Neural cell (in vitro differentiated cells): ENCODE results near the gene MOGAT1. TPM values are rescaled to one million over a fixed set of nuclear protein-coding genes. Genes with fewer than 3 reads are reported as not detected.

ENCODE experiments used
- H2AFZ ChIP-seq: fragments of 200-600, 300-800 bp; sonication (generic), shearing (Covaris generic); 2 replicates; pipeline ENCODE4 v1.6.0; 2014; ENCODE audit warnings: low read depth, mild to moderate bottlenecking, antibody characterized with exemption, low read length, moderate library complexity
- H3F3A ChIP-seq: fragments of 200-600 bp; shearing (Covaris generic); 2 replicates; pipeline ENCODE4 v1.6.1; 2016; ENCODE audit warnings: mild to moderate bottlenecking, moderate library complexity, mixed read lengths, antibody characterized with exemption, low read length; ENCODE audit not compliant: insufficient read depth, poor library complexity, severe bottlenecking
- H3K27ac ChIP-seq: fragments of 200-600, 300-800 bp; sonication (generic), shearing (Covaris generic); 2 replicates; pipeline ENCODE4 v1.5.1; 2014; ENCODE audit warnings: mild to moderate bottlenecking, low read length, moderate library complexity
- H3K27me3 ChIP-seq: fragments of 300-800, 200-600 bp; sonication (generic), shearing (Covaris generic); 2 replicates; pipeline ENCODE4 v1.6.0; 2014; ENCODE audit warnings: mild to moderate bottlenecking, low read depth, low read length, moderate library complexity; ENCODE audit not compliant: insufficient read depth
- H3K36me3 ChIP-seq: fragments of 300-800, 200-600 bp; sonication (generic), shearing (Covaris generic); 2 replicates; pipeline ENCODE4 v1.5.1; 2014; ENCODE audit warnings: mild to moderate bottlenecking, antibody characterized with exemption, low read length, moderate library complexity; ENCODE audit not compliant: insufficient read depth
- H3K4me2 ChIP-seq: fragments of 300-800, 200-600 bp; sonication (generic), shearing (Covaris generic); 2 replicates; pipeline ENCODE4 v1.6.0; 2014; ENCODE audit warnings: mild to moderate bottlenecking, low read length
- H3K4me3 ChIP-seq: fragments of 300-800, 200-600 bp; sonication (generic), shearing (Covaris generic); 2 replicates; pipeline ENCODE4 v1.5.1; 2014; ENCODE audit warnings: mild to moderate bottlenecking, low read length, moderate library complexity
- H3K79me2 ChIP-seq: fragments of 200-600 bp; shearing (Covaris generic); replicated peaks from 2 replicates; pipeline ENCODE4 v1.6.0; 2014; ENCODE audit warnings: mild to moderate bottlenecking, low read length, moderate library complexity; ENCODE audit not compliant: insufficient read depth
- H3K9ac ChIP-seq: fragments of 300-800, 200-600 bp; sonication (generic), shearing (Covaris generic); 2 replicates; pipeline ENCODE4 v1.6.1; 2016; ENCODE audit warnings: mild to moderate bottlenecking, low read length, mixed read lengths
- H3K9me2 ChIP-seq: fragments of 200-600 bp; shearing (Covaris generic); 2 replicates; pipeline ENCODE4 v1.6.1; 2016; ENCODE audit warnings: mild to moderate bottlenecking, low read length, mixed read lengths; ENCODE audit not compliant: insufficient read depth
- H3K9me3 ChIP-seq: fragments of 200-600, 300-800 bp; sonication (generic), shearing (Covaris generic); 2 replicates; pipeline ENCODE4 v1.6.1; 2016; ENCODE audit warnings: mild to moderate bottlenecking, mixed run types, low read length, moderate library complexity, mixed read lengths
- H4K20me1 ChIP-seq: fragments of 200-600 bp; shearing (Covaris generic); 2 replicates; pipeline ENCODE4 v1.6.1; 2016; ENCODE audit warnings: mild to moderate bottlenecking, mixed run types; ENCODE audit not compliant: insufficient read depth
- CTCF ChIP-seq: fragments of 450-650 bp; IDR thresholded peaks from 2 replicates; pipeline ENCODE4 v1.5.1; 2014; ENCODE audit warnings: antibody characterized with exemption, mild to moderate bottlenecking, moderate library complexity; ENCODE audit not compliant: poor library complexity, severe bottlenecking
- EP300 ChIP-seq: fragments of 450-650 bp; conservative IDR thresholded peaks from 2 replicates; pipeline ENCODE4 v1.6.1; 2014; ENCODE audit warnings: antibody characterized with exemption, mild to moderate bottlenecking, moderate library complexity; ENCODE audit not compliant: poor library complexity, severe bottlenecking
- EZH2 ChIP-seq: fragments of 200-600, 300-800 bp; shearing (Covaris generic), sonication (generic); IDR thresholded peaks from 2 replicates; pipeline ENCODE4 v1.6.1; 2014; ENCODE audit warnings: antibody characterized with exemption, low read length, borderline replicate concordance, mild to moderate bottlenecking; ENCODE audit not compliant: insufficient read depth, poor library complexity, severe bottlenecking
- MXI1 ChIP-seq: fragments of 450-650 bp; conservative IDR thresholded peaks from 2 replicates; pipeline ENCODE4 v1.6.1; 2014; ENCODE audit warnings: antibody characterized with exemption, mild to moderate bottlenecking; ENCODE audit not compliant: poor library complexity, severe bottlenecking
- POLR2AphosphoS5 ChIP-seq: IDR thresholded peaks from 2 replicates; pipeline ENCODE4 v1.6.1; 2012
- RAD21 ChIP-seq: fragments of 450-650 bp; conservative IDR thresholded peaks from 2 replicates; pipeline ENCODE4 v1.6.1; 2014; ENCODE audit warnings: antibody characterized with exemption, mild to moderate bottlenecking, moderate library complexity
- REST ChIP-seq: IDR thresholded peaks from 2 replicates; pipeline ENCODE4 v1.6.1; 2012; ENCODE audit warnings: borderline replicate concordance
- SMC3 ChIP-seq: fragments of 450-650 bp; conservative IDR thresholded peaks from 2 replicates; pipeline ENCODE4 v1.6.1; 2014; ENCODE audit warnings: antibody characterized with exemption, mild to moderate bottlenecking, moderate library complexity; ENCODE audit not compliant: poor library complexity
- TAF1 ChIP-seq: IDR thresholded peaks from 2 replicates; pipeline ENCODE4 v1.6.1; 2012; ENCODE audit warnings: low read depth
- polyA plus RNA-seq: library from polyadenylated mRNA; depleted of rRNA; stranded (reverse); fragments of >200 nt; gene quantifications from 2 replicates; pipeline ENCODE4 v1.2.3, GENCODE V29; 2014

MOGAT1 gene
- polyA plus RNA-seq, 1 donor from 2014 or later = not detected

- H3K27me3 ChIP-seq = no peaks in the 10 kb centered on the region
- no peak overlapping the region for H3K27ac ChIP-seq
- H3F3A ChIP-seq = no peaks in the 10 kb centered on the region
- no peaks in the 10 kb centered on the region for H3K36me3 ChIP-seq
- no peak overlapping the region for H2AFZ ChIP-seq
- H3K4me3 ChIP-seq = no peak overlapping the region
- no peaks in the 10 kb centered on the region for H3K79me2 ChIP-seq
- H3K9me3 ChIP-seq = no peaks in the 10 kb centered on the region
- no peak overlapping the region for H3K9ac ChIP-seq
- no peaks in the 10 kb centered on the region for H3K9me2 ChIP-seq
- no peak overlapping the region for H3K4me2 ChIP-seq
- TF ChIP-seq TAF1 = no peak
- no peak for TF ChIP-seq REST
- no peak for TF ChIP-seq SMC3
- TF ChIP-seq POLR2AphosphoS5 = no peak
- no peak for TF ChIP-seq CTCF
- no peak for TF ChIP-seq EZH2
- TF ChIP-seq MXI1 = no peak
- TF ChIP-seq EP300 = no peak
- no peak for TF ChIP-seq RAD21
- H4K20me1 ChIP-seq = no peaks in the 10 kb centered on the region
Measured at GRCh38 chr2:222686086-222686750, 14.8 kb downstream of the MOGAT1 start.

GRCh38 chr2:222688917-222689316 lies 17.5 kb downstream of the MOGAT1 start:
- Histone ChIP-seq H3K4me2 (no peak overlapping the region), H3K9ac (no peak overlapping the region), H3K27me3 (no peaks in the 10 kb centered on the region), H3K4me3 (no peak overlapping the region), H3K79me2 (no peaks in the 10 kb centered on the region), H4K20me1 (no peaks in the 10 kb centered on the region), H3K9me2 (no peaks in the 10 kb centered on the region), H3F3A (no peaks in the 10 kb centered on the region), H3K36me3 (no peaks in the 10 kb centered on the region), H3K9me3 (no peaks in the 10 kb centered on the region), H3K27ac (no peak overlapping the region), H2AFZ (no peak overlapping the region)
- no peak for TF ChIP-seq CTCF
- no peak for TF ChIP-seq MXI1
- no peak for TF ChIP-seq REST
- no peak for TF ChIP-seq SMC3
- TF ChIP-seq RAD21 = no peak
- TF ChIP-seq TAF1 = no peak
- no peak for TF ChIP-seq POLR2AphosphoS5
- no peak for TF ChIP-seq EP300
- no peak for TF ChIP-seq EZH2
